ENCODE results near the gene CTDP1.
"Not testable (repeated sequence)": the region's sequence is repeated elsewhere in the genome, so short reads cannot be mapped to it uniquely, and the experiment has no call there.

CTDP1 gene

DNA sequence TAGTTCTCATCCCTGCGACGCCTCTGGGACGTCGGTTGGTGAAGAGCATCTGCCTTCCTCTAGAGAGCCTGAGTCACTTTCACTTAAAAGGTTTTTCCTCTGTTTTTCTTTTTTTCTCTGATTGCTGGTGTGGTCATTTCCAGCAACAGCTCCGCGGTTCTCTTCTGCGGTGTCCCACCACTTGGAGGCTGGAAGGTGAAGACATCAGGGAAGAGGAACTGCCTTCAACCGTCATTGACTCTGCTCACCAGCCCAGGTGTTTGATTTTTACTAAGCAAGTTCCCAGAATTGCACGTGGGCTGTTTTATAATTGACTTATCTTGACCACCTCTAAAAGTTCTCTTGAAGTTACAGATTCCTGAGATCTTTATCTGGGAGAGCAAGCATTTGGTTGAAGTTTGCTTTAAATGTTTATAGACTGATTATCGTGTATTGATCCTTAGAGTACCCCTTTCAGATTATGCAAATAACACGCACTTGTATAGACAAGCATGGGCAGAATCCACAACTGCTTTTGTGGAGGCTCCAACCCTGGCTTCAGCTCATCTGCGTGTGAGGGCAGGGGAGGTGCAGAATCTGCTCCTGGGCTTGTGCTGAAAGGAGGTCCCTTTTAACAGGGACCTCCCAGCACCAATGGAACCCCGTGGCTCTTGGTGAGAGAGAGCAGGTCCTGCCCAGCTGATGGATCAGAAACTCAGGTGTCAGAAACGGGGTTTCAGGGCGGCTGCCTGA lies 3.5 kb downstream of the CTDP1 start:
- peak; percentile 79 for DNase-seq
- peak; percentile 4 for ATAC-seq

DNA sequence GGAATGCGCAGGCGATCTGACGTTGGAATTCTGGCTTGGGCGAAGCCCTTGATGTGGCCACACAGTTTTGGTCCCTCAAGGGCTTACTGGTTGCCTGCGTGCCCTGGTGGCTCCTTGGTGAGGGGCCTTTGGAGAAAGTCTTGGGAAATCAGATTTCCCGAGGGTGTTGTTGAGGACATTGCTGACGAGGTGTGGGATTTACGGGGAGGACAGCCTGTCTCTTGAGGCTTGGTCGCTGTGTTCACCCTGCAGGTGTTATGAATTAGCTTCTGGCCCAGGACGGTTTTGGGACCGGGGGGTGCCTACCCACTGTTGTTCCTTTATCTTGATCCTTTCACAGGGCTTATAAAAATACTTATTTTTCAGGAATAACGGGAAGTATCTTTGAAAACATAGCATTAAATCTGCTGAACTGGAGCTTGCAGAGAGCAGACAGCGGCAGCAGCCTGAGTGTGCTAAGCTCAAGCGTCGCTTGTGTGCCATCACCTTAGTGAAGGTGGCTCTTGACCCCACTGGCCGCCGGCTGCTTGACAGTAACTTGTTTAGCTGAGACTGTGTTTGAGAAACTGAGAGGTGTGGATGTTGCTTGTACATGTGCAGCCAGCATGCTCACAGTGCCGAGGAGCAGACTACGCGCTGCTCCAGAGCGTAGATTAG lies 4.2 kb downstream of the CTDP1 start:
- no peak for DNase-seq
- ATAC-seq: no peak

DNA sequence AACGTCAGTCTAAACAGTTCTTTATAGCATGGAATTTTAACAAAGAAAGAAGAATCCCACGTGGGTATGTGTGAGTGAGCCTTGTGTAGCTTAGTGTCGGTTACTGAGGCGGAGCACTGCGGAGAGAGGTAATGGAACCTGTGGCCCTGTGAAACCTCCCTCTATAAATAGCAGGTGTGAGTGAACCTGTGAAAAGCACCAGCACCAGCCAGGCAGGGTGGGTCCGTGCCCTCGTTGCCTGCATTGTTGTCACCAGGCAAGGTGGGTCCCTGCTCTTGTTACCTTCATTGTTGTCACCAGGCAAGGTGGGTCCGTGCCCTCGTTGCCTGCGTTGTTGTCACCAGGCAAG lies 4.7 kb downstream of the CTDP1 start:
- peak; percentile 15 for DNase-seq

DNA sequence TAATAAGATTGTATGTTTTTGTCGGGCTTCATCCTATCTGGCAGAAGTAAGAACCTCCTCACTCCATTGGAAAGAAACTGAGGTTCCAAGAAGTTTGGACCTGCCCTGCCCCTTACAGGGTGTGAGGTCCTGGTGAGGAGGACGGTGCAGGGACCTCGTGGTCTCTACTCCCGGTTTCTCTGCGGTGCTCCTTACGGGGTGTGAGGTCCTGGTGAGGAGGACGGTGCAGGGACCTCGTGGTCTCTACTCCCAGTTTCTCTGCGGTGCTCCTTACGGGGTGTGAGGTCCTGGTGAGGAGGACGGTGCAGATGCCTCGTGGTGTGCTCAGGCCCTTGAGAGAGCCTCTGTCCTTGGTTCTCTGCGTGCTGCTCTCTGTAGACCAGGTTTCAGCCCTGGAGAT lies 5.2 kb downstream of the CTDP1 start:
- no peak for ATAC-seq
- DNase-seq: no peak

More for the DNA sequence above, 4.7 kb downstream of the CTDP1 start:
- ATAC-seq: no peak

DNA sequence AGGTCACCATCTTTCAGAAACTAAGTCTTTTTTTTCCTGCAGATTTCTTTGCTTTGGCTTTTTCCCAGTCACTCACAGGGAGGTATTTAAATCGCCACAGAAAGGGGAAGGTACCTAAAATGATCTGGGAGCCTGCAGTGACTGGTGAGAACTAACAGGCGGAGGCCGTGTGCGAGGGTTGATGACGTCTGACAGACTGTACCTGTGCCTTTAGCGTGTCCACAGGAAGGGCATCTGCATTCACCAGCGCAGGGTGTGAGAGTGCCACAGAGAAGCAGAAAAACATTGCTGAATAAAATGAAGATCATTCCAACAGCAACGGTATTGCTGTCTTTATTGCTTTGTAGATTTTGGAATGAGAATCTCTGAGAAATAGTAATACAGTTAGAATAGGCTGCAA lies 5.7 kb downstream of the CTDP1 start:
- DNase-seq: peak; percentile 27

DNA sequence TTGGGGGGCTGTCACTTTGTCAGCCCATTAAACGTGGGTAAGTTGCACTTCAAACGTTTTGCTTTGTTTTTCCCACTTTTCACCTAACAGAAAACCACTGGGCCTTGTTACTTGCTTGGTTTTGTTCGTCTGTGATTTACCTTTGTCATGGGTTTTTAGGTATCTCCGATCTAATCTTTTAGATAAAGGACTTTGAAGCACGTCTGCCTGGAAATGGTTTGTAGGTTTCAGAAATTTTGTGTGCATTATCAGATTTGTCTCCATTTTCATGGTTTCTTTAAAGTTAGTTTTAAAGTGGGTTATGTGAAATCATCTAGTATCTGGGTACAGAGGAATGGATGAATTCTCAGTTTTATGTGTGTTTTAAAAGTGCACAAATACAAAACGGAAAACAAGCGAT lies 6.4 kb downstream of the CTDP1 start:
- ATAC-seq (no peak), DNase-seq (no peak)

More for the DNA sequence above, 5.7 kb downstream of the CTDP1 start:
- no peak for ATAC-seq

DNA sequence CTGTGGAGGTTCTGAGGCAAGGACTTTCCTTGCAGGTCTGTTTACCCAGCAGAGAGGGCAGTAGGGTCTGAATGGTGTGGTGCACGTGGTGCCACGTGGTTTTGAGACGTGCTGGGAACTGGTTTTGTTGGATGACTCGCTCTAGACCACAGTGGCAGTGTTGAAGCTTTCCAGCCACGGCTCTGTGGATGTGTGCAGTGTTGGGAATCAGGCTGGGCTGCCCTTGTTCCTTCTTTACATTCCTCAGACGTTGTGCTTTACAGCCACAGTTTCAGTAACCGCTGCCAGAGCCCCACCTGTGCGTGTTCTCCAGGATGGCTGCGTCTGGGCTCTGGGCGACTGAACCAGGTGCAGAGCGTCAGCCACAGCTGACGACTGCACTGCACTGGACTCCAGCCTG lies 8.2 kb downstream of the CTDP1 start:
- DNase-seq (peak; percentile 25), ATAC-seq (peak; percentile 30)

DNA sequence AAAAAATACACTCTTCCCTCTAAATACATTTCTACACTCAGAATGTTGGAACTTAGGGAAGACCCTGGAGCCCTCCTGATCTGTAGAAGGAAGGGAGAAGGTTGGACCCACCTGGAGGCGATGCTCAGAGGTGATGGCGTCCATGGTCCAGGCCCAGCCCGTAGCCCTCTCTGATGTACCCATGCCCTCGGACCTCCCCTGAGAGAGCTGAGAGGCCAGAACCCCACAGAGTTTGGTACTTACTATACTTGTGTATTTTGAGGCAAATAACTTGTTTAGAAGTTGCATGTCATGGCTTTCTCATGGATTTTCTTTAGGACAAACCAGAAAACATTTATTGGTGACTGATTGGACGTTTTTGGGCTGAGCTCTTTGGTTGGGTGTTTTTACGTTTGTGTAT lies 10.5 kb downstream of the CTDP1 start:
- DNase-seq (no peak), ATAC-seq (no peak)

DNA sequence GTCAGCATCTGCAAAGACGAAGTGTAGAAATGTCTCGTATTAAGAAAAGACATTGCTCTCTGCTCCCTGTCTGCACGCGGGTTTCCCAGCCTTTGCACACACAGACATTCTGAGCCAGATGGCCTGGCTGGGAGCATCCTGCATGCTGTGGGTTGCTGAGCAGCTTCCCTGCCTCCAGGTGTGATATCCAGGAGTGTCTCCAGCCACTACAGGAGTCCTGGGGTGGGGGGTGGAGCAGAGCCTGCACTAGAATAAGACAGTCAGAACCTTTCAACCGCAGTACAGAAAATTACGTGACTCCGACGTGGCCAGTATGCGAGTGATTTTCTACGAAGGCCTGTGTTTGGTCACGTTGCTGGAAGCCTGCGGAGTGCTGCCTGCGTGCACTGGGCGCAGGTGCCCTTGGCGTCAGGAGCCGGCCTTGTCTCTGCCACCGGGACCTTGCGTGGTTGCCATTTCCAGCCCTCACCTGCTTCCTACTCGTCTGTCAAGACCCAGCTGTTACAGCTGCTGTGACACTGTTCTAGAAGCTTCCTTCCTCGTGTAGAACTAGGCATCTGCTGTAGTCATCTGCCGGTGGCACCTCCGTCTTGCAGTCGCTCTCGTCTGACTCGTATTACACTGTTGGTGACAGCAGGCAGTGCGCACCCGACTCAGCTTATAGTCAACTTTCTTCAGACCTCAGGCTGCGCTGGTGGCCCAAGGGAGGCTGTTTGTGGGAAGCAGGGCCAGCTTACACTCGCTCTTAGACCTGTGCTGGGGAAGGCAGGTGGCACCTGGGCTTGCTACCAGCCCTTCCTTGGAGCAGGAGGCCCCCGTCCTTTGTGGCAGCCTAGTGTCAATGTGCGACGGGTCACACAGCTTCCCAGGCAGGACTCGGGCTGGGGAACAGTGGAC lies 11.2 kb downstream of the CTDP1 start:
- ATAC-seq (peak; percentile 32), DNase-seq (no peak)

DNA sequence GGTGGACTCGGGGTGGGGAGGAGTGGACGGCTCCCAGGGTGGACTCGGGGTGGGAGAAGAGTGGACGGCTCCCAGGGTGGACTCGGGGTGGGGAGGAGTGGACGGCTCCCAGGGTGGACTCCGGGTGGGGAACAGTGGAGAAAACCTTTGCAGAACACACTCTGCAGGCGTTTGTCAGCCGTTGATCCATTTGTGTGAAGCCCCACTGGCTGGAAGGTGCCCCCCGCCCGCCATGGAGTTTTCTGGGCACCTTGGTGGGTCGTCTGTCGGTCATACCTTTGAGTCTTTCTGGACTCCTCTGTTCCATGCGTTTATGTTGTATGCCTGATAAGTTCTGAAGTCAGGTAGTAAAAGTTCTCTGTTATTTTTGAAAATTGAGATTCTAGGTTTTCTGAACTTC lies 12.5 kb downstream of the CTDP1 start:
- ATAC-seq: no peak
- DNase-seq: no peak

DNA sequence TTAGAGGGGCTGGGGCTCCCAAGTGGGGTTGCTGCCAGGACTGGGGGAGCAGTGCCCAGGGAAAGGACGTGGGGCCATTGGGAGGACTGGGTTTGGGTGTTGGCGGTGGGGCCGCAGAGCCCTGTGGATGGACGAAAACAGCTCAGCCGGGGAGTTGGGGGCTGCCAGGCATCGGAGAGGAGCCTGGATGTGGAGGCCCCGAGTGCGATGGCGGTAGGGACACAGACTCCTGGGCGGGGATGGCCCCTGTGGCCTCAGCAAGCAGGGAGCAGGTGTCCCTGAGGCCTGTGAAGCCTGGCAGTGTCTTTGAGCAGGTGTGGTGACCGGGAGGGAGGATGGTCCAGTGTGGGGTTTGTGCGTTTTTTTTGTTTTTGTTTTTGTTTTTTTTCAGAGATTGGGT lies 13.3 kb downstream of the CTDP1 start:
- ATAC-seq (peak; percentile 29), DNase-seq (no peak)

DNA sequence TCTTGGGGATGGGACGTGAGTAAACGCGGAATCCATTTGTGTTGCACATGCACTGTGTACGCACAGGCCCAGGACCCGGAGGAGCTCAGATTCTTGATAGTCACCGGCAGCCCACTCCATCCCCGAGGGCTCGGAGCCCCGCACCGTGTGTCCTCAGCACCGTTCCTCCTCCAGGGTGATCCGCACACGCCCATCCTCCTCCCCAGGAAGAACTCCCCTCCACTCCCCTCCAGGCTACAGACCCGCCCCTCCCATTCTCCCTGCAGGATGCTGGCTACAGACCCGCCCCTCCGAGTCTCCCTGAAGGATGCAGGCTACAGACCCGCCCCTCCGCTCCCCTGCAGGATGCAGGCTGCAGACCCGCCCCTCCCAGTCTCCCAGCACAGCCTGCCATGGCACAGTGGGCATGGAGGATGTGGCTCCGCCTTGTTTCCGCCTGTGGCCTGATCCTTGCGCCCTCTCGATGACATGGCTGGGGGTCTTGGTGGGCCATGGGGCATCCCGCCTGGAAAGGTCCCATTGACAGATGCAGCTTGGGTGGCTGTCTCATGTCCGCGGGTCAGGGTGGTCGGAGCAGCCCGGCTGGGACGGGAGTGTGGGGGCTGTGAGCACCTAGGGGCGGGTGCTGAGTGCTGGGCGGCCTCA lies 14.1 kb downstream of the CTDP1 start:
- no peak for ATAC-seq

DNA sequence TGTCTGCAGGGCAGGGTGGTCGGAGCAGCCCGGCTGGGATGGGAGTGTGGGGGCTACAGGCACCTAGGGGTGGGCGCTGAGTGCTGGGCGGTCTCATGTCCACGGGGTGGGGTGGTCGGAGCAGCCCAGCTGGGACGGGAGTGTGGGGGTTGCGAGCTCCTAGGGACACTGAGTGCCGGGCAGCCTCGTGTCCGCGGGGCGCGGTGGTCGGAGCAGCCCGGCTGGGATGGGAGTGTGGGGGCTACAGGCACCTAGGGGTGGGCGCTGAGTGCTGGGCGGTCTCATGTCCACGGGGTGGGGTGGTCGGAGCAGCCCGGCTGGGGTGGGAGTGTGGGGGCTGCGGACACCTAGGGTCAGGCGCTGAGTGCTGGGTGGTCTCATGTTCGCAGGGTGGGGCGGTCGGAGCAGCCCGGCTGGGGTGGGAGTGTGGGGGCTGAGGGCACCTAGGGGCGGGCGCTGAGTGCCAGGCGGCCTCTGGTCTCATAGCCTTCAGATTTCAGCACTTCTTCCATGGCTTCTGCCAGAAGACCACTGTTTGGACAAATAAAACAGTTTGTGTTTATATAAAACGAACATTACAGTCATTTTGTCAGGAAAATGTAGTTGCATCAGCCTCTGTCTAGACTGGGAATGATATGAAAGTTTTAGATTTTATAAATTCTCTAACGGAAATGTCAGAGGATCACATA lies 14.7 kb downstream of the CTDP1 start:
- ATAC-seq: not testable (repeated sequence)

More for the DNA sequence above, 14.1 kb downstream of the CTDP1 start:
- DNase-seq: no peak

DNA sequence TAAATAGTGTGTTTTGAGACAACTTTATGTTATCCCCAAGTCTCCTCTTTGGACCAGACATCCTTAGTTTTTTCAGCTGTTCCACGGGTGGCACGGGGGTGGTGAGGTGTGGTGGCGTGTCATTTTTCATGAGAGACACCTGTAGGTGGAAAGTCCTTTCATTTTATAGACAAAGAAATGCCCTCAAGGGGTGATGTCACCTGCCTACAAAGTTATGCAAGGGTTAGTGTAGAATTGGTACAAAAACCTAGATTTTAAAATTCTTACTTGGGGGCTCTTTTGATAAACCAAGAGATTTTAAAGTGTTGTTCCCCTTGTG lies 15.3 kb downstream of the CTDP1 start:
- no peak for DNase-seq
- ATAC-seq: no peak

More for the DNA sequence above, 14.7 kb downstream of the CTDP1 start:
- DNase-seq: not testable (repeated sequence)

DNA sequence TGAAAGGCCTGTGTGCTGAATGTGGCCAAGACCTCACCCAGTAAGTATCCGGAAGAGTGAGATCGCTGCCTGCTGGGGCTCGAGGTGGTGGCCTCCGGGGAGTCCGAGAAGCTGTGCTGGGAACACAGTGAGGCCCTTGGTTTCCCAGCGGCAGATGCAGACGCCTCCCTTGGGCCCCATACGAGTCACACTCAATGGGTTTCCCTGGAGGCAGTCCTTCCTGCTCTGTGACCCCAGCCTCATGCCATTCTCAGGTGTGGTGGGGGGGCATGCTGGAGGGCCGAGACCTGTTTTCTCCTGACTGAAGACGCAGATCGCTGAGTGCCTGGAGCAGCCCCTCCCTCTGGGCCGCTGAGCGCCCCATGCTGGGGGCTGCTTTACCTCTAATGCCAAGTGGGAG lies 15.7 kb downstream of the CTDP1 start:
- DNase-seq: no peak

DNA sequence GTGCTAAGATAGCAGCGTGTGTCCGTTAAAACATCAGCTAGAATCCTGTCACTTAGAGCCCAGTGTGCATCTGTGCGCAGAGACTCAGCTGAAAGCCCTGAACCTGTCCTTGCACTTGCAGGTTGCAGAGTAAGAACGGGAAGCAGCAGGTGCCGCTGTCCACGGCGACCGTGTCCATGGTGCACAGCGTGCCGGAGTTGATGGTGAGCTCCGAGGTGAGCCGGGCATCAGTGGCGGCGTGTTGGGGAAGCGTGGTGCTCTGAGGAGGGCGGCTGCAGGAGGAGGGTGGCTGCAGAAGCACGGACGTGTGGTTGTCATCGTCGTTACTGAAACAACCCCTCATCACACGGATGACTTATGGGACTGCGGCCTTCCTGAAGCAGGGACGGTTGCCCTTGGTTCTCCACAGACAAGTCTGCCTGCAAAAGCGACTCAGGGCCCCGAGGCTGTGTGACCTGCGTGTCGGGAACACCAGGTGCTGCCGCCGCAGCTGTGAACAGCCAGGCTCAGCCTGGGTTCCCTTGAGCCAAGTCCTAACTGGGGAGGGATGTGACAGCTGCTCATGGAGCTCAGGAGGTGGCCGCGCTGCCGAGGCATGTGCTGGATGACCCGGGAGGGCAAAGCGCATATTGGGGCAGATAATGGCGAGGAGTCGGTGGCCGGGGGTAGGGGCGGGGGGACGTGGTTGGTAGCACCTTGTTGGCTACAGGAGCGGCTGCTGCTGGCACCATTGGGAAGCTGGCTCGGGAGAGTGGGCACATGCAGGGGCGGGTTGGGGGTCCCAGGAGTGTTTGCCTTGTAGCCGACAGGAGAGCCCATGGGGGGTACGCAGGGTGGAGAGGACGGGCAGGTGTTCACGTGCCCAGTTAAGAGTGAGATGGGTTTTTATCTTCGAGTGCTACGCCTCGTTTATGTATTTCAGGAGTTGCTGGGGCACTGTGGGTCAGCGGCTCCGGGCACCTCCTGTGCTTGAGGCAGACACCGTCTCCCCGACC lies 16.6 kb downstream of the CTDP1 start:
- ATAC-seq: no peak

More for the DNA sequence above, 15.7 kb downstream of the CTDP1 start:
- peak; percentile 10 for ATAC-seq

DNA sequence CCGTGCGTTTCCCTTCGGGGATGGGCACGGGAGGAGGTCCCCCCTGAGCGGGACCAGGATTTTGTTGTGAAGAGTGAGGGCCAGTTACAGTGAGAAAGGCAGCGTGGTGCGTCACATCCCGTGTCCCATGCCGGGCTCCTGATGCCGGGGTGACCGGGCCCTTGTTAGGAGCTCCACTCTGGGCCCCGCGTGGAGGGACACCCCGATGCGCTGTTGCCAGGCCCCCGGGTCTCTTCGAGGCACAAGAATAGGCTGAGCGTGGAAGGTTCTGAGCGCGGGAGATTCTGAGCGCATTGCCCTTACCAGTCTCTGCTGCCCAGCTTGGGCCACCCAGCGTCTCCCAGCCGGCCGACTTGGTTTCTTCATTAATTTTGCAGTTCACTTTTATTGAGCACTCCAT lies 17.6 kb downstream of the CTDP1 start:
- ATAC-seq: no peak
- DNase-seq: no peak

More for the DNA sequence above, 16.6 kb downstream of the CTDP1 start:
- DNase-seq: no peak

DNA sequence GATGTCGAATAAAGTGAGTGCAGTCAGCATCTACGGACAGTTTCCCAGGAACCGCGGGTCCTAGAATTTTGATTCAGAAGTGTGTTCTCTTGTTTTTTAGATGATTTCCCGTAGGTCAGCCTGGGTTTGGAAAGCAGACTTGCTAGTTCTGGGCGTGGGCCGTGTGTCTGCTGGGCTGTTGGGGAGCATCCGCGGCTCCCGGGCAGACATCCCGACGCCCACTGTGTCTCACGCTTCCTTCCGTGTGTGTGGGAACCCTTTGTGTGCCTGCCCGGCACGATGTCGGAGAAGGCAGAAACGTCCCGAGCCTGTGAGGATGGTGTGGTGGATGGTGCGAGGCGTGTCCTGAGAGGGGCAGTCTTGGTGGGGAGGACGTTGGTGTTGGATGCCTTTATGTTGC lies 18.4 kb downstream of the CTDP1 start:
- DNase-seq (no peak), ATAC-seq (no peak)

DNA sequence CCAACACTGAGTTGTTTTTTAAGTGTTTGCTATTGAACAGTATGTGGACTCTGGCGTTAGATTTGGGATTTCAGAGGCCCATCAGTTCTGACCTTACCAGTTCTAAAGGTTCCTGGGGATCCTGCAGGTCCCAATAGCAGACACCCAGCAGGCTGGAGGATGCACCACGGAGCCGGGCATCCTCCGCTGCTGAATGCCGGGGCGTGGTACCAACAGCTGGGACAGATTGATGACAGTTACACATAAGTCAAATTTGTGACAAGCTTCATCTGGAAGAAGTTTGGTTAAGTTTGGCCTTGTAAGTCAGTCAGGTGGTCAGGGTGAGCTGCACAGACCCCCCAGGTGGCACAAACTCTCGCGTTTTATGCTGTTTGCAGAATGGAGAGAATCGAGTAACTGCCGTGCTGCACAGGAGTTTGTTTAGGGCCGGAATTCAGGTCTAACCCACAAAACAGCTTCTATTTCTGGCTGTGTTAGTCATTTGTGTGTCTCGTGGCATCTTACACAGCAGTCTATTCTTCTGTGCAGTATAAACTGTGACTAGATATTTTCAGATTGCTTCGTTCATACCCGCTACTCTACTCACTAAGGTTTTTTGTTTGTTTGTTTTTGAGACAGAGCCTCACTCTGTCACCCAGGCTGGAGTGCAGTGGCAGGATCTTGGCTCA lies 19.2 kb downstream of the CTDP1 start:
- ATAC-seq (no peak), DNase-seq (no peak)

DNA sequence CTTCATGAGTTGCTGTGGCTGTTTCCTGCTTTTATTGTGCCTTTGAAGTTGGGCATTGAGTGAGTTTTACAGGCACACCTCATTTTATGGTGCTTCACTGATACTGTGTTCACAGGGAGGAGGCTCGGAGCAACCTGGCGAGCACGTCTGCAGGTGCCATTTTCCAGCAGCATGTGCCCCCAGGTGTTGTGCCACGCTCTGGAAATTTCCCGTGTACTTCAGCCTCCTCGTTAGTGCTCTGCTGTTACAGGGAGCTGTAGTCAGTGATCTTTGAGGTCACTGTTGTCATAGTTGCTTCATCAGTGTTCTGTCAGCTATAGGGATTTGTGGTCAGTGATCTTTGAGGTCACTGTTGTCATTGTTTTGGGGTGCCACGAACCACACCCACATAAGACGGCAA lies 20.1 kb downstream of the CTDP1 start:
- no peak for DNase-seq
- peak; percentile 15 for ATAC-seq
